NT2/D1 (cell line): Measurements from ENCODE around the gene RPL19.

Source experiments
- SUZ12 ChIP-seq: IDR thresholded peaks from 2 replicates; pipeline ENCODE4 v1.6.1; 2011; ENCODE audit not compliant: insufficient read length, insufficient read depth; ENCODE audit errors: extremely low read depth
- YY1 ChIP-seq: IDR thresholded peaks from 2 replicates; pipeline ENCODE4 v1.6.1; 2011; ENCODE audit not compliant: insufficient read length, insufficient read depth
- ZNF274 ChIP-seq: IDR thresholded peaks from 2 replicates; pipeline ENCODE4 v1.6.1; 2011; ENCODE audit warnings: mild to moderate bottlenecking, low read depth, low read length

DNA sequence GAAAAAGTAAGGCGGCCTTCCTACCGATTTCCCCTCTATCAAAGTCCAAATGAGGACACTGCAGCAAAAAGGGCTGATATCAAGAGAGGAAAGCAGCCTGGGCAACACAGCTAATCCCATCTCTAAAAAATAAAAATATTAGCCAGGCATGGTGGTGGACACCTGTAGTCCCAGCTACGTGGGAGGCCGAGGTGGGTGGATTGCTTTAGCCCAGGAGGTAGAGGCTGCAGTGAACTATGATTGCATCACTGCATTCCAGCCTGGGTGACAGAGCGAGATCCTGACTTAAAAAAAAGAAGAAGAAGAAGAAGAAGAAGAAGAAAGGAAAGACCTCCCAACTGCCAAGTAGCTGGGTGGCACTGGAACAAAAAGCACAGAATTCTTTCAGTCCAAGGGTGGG is 17.0 kb upstream of the RPL19 start:
- no peak for TF ChIP-seq ZNF274
- TF ChIP-seq YY1 = no peak
- TF ChIP-seq SUZ12 = no peak
